HG03280 (cell line): ENCODE data around the gene ENTPD3.

Experiments used
- ATAC-seq: cut with Tn5 transposase; IDR thresholded peaks from one replicate; pipeline ENCODE4 v1.9.1; 2021; ENCODE audit warnings: mild to moderate bottlenecking, moderate library complexity; ENCODE audit not compliant: unreplicated experiment

The ENTPD3 gene

DNA sequence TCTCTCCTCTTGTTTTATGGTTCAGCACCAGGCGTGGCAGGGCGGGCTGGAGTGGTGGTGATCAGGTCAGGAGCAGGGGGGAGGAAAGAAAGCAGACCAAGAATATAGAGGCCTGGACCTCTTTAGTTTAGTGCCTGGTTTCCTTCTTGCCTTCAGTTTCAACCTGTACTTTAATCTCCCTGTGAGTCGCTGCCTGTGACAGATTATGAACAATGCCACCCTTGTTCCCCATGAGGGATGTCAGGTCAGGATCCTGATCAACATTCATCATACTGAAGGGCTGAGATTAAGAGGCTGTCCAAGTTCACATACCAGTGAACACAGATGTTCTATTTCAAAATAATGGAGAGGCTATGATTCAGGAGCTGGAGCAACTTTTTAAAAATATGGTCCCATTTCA, 11.4 kb downstream of the ENTPD3 start:
- ATAC-seq, result no peak

DNA sequence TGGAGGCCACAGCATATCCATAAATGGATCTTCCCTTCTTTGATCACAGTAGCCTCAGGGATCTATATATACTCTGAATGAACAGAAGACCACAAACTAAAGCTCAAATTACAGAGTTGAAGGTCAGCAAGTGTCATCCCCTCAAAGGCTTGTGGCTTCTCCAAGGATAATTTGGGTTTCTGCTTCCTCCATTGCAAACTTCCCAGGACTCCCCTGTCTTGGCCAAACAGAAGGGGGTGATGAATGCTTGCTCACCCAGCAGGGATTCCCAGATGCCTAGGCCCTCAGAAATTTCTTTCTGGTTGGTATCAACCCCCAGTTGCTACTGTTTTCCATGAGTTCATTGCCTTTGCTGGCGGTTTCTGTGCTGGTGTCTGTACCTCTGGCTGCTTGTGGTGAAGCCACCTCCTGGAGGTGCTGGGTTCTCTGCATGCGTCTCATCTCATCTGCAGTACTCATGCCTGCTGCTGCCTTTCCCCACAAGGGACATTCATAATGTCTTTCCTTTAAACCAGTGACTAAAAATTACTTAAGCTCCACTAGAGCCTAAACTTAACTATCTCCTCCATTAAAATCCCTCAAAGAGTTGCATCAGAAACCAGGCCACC, 17.7 kb downstream of the ENTPD3 start:
- no peak for ATAC-seq

DNA sequence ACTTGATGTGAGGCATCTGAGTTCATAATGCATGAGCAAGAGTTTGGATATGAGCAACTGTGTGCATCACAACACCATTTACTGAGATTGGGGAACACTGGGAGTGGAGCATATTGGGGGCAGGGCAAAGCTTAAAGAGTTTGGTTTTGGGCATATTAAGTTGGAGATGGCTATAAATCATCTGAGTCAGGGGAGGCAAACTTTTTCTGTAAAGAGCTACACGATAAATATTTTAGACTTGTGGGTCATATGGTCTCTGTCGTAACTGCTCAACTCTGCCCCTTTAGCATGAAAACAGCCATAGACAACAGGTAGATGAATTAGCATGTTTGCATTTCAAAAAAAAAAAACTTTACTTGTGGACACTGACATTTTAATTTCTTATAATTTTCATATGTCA, 20.0 kb downstream of the ENTPD3 start:
- ATAC-seq, result no peak

DNA sequence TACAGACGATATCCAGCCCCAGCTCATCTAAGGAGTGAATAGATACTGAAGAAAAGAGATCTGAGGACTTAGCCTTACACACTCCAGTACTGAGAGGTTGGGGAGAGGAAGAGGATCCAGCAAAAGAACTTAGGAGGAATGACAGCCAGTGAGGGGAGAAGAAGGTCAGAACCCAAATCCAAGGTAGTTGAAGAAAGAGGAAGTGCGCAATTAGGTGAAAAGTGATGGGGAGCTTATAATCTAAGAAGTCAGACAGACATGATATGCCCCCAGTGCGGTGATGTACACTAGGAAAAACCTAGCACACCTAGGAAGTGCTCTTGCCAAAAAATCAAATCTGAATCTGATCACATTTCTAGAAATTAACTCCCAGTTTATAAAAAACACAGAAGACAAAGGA, 20.6 kb downstream of the ENTPD3 start:
- ATAC-seq, result no peak

DNA sequence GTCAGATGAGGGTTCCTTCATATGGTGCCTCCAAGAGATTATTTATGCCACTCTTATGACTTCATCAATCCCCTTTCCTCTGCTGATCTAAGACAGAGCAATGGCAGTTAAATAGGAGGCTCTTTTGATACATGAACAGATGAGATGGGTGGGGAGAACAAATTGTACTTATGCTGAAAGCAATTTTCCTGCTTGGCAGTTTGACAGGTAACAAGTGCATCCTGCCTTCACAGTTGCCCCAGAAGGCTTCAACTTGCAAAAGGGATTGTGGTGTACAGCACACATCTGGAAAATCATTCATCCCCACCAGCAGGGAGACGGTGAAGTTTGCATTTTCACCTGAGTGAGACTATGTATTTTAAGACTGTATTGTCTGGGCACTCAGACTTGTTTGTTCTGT, 27.3 kb downstream of the ENTPD3 start:
- ATAC-seq, result no peak

DNA sequence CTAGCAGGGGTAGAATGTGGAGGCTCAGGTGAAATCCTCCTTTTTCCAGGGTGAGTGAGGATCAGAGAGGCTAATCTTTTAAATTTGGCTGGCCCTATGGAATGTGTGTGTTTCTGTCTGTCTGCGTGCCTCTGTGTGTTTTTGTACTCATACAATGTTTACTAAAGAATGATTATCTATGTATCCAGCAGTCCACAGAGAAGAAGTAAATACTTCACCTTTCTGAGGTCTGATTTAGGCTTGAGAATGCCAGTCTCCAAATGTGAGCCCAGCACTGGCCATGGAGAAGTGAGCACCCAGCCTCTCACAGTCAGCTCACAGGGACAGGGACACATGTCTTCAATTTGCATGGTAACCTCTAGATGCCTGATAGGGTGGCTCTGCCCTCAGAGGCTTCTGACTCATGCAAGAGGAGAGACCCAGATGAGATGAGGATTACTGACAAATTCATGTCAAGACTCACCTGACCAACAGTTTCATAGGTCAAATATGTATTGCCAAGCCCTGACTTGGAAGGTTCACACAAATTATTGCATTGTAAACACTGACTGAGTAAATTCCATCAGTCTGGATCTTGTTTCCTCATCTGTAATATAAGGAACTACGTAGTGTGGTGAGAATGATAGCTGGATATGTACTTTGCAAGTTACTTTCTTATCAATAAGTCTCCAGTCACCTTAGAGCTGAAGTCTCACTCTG, 31.0 kb downstream of the ENTPD3 start:
- ATAC-seq, result no peak

DNA sequence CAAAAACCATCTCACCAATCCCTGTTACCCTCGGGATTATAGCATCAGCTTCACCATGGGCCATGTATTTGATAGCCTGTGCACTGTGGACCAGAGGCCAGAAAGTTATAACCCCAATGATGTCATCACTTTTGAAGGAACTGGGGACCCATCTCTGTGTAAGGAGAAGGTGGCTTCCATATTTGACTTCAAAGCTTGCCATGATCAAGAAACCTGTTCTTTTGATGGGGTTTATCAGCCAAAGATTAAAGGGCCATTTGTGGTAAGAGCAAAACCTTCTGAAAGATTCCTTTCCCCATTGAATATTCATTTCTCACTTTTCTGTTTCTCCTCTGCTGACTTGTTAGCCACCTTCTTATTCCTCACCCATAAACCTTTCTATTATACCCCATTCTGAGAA, 35.9 kb downstream of the ENTPD3 start:
- ATAC-seq, result no peak

DNA sequence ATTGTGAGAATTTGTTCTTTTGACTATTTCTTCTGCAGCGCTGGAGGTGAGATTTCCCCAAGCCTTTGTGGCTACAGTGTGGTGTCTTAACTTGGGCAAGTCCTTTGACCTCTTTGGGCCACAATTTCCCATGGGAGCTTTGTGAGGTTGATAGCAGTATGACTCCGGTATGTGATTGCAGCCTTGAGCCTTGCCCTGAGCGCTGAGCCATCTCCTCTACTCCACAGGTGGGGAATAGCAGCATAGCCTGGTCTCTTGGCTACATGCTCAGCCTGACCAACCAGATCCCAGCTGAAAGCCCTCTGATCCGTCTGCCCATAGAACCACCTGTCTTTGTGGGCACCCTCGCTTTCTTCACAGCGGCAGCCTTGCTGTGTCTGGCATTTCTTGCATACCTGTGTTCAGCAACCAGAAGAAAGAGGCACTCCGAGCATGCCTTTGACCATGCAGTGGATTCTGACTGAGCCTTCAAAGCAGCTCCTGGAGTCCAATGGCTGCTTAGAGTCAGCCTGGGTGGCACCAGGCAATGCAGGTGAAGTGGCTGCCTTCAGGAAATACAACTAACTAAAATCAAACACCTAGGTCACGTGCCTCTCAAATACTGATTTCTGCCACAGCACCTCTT, 40.2 kb downstream of the ENTPD3 start:
- ATAC-seq, result no peak

DNA sequence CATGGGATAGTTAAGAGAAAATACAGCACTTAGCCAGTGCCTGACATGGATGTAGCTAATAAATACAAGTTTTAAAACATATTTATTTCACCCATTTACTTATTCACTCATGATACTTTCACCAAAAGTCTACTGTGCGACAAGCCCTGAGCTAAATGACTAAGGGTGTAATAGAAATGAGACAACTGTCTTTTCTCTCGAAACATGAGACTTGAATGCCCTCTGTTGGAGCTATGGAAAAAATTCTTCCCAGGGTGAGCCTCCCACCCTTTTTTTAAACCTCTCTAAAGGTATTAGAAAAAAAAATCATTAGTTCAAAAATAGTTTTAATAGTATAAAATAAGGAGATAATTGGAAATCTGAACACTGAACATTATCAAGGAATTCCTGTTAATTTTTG, 45.8 kb downstream of the ENTPD3 start:
- no peak for ATAC-seq

DNA sequence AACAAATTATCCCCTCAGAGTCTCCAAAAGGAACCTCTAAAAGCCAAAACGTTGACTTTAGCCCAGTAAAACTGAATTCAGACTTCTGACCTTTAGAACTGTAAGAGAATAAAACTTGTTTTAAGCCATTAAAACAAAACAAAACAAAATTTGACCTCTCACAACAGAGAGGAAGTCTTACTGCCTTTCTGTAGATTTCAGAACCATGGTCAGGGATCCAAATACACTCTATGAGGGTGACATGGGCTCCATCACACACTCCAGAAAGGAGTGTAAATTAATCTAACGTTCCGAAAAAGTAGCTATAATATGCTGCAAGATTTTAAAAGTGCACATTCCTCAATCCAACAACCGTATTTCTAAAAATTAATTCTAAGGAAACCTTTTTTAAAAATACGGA, 50.9 kb downstream of the ENTPD3 start:
- ATAC-seq, result no peak

DNA sequence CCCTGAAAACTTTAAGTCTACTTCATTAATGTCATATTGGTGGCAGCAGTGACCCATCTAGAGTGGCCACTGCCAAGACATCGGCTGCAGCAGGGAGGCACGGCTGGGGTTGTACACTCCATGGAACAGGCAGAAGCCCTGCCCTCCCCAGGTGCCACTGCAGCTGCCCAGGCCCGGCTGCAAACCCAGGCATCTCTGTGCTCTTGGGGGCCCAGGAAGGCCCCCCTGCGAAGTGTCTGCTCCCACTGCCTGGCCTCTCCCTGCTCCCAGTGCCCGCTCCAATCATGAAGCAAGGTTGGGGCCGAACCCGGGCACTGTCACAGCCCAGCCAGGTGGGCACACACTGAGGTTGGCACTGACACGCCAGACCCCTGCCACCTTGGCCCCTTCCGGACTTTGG, 58.1 kb downstream of the ENTPD3 start:
- ATAC-seq, result no peak

DNA sequence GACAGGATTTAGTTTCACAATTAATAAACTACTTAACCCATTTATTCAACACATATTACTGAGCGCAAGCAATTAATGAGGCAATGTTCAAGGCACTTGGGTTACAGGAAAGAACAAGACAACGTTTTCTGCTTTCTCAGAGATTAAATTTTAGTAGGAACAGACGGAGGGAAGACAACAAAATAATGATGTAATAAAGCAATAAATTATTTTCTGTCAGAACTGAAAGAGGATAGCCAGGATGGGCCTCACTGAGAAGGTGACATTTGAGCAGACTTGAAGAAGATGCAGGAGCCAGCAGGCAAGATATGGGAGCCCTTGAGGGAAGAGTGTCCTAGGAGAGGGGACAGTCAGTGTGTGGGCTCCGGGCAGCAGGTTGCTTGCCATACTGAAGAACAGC, 58.9 kb downstream of the ENTPD3 start:
- ATAC-seq, result no peak

DNA sequence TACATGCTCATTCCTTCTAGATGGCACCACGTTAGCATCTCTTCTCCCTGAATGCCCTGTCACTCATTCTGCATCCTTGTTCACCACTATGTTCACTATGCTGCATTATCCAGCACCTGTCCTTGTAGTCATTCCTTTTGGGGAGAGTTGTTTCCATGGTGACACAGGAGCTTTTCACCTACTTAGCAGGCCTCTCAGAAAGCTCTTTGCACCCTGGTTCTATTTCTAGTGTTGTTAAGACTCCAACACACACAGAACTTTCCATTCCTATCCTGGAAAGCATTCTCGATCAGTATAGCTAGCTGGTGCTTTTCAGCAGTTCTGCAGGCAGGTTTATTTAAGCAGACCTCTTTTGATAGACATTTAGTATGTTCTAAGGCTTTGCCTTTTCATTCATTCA, 63.5 kb downstream of the ENTPD3 start:
- no peak for ATAC-seq

DNA sequence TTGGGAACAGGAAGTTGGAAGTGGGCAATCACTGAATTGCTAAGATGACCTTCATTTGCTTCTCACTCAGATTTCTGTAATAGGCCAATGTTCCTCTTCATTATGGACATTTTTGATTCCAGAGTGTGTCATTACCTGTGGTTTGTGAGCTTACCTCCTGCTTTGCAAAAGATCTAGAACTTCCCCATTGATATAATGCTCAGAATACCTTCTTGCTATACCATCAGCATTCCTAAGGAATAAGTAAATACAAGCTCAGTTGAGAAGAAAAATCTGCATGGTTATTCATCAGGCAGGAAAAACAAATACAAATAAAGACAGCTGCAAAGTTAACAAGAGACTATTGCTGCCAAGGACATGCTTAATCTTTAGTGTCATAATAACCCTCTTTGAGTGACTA, 64.6 kb downstream of the ENTPD3 start:
- ATAC-seq, result no peak

DNA sequence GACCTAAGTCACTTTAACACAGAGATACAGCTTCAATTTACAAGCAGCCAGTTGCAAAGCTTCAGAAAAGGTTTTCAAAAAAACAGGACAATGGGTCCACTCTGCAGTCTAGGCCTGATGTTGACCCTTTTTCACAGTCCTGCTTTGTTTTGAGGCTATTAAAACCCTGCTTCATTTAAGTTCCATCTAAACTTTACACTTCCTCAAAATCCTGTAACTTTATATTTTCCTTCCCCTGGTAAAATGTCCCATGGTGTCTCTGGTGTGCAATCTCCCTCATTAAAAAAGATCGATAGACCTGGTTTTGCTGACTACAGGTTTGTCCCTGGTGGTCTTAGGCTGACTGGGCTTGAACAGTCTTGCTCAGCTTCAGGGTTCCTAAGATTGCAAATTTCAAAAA, 65.1 kb downstream of the ENTPD3 start:
- ATAC-seq, result no peak

DNA sequence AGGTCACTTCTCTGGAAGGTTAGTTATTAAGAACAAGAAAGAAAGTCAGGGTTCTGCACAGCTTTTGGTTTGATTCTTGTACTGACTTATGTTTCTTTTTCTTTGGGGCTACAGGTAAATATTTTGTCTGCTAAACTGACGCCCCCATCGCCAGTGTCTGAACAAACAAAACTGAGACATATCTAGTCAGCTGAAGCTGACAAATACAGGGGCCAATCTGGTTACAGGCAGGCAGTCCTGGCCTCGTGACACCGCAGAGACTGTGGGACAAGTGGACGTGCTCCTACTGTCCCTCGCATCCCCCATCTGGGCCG, 65.5 kb downstream of the ENTPD3 start:
- ATAC-seq, result no peak

DNA sequence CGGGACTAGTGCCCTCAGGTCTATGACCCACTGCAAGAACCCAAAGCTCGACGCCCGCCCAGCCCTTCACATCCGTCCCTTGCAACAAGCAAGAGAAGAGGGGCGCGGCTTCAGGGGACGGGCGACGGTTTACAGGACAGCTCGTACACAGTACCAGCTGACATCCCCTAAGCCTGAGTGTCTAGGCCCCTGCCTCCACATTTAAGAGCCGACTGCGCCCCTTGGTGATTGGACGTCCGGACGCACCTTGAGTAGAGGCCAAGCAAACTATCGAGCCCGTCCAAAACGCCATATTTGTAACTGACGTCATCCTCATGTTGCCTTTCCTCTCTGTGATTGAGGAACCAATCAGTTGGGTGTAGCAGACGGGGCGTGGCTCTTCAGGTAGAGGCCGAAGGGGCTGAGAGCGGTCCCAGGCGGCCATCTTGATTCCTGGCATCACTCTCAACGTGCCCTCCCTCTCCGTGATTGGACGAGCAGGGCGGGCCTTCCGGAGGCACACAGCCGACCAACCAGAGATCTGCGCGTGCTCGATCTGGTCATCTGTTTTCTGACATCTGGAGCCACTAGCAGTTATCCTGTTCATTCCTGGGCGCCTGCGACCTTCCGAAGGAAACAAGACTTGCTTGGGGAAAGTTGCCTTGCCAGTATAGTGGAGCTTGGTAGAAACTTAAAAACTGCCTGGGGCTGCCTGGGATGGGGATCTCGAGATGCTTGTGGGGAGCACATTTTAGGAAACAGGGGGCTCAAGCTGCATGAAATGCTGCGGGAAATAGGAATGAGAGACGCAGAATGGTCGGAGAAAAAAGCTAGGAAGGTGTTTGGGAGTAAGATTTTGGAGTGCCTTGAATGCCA, 66.1 kb downstream of the ENTPD3 start:
- peak; percentile 94 for ATAC-seq

DNA sequence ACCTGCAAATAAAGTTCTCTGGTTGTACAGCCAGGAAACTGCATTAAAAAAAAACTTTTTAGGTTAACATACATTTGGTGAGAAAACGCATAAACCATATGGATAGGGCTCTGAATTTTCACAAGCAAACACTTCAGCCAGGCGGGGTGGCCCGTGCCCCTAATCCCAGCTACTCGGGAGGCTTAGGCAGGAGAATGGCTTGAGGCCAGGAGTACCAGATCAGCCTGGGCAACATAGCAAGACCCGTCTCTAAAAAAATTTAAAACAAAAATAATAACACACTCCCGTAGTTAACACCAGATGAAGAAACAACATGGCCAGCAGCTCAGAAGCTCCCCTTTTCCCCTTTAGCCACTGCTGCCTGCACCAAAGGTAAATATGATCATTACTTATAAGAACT, 66.9 kb downstream of the ENTPD3 start:
- ATAC-seq, result no peak

DNA sequence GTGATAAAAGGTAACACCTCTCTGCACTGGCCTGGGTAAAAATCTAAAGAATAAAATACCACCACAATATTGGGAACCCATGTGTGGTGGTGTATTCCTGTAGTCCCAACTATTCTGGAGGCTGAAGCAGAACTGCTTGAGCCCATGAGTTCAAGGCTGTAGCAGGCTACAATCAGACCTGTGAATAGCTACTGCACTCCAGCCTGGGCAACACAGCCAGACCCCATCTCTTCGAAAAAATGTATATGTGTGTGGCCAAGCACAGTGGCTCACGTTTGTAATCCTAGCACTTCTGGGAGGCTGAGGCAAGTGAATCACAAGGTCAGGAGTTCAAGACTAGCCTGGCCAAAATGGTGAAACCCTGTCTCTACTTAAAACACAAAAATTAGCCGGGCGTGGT, 68.3 kb downstream of the ENTPD3 start:
- no peak for ATAC-seq

DNA sequence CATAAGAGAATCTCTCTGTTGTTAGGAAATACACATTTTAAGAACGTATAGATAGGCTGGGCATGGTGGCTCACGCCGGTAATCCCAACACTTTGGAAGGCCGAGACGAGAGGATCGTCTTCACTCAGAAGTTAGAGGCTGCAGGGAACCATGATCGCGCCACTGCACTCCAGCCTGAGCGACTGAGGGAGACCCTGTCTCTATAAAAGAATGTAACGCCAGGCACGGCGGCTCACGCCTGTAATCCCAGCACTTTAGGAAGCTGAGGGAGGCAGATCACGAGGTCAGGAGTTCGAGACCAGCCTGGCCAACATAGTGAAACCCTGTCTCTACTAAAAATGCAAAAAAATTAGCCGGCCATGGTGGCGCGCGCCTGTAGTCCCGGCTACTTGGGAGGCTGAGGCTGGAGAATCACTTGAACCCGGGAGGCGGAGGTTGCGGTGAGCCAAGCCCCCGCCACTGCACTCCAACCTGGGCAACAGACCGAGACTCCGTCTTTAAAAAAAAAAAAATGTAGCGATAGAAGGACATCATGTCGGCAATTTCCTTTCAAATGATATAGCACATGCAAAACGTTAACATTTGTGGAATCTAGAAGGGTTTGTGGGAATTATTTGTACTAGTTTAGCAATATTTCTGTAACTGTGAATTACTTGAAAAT, 69.4 kb downstream of the ENTPD3 start:
- ATAC-seq, result no peak
